SK-N-SH (cell line): Measurements from ENCODE around the gene WASF1. TPM values are rescaled to one million over a fixed set of nuclear protein-coding genes. Genes with fewer than 3 reads are reported as not detected.

Experiments
- CTCF ChIA-PET: fragments of 300-600, 350-600 bp; formaldehyde crosslinking; extraction: SDS; loops from one replicate; lab custom pipeline; 2021; lab: Yijun Ruan, JAX
- POLR2A ChIA-PET: fragments of 350-600 bp; sonication (Branson Sonifier 250); formaldehyde crosslinking; extraction: SDS; loops from one replicate; lab custom pipeline; 2020; ENCODE audit warnings: antibody characterized with exemption, inconsistent platforms; lab: Yijun Ruan, JAX
- DNase-seq: peaks from one replicate; pipeline ENCODE4 v3.0.0; 2012
- H2AFZ ChIP-seq: fragments of 200-600 bp; sonication (generic); 2 replicates; pipeline ENCODE4 v1.8.1; 2016; ENCODE audit warnings: antibody characterized with exemption, mild to moderate bottlenecking, low read depth
- H3F3A ChIP-seq: fragments of 200-600 bp; sonication (generic); replicated peaks from 2 replicates; pipeline ENCODE3; 2016; ENCODE audit warnings: antibody characterized with exemption, mild to moderate bottlenecking; ENCODE audit not compliant: insufficient read depth
- H3K27ac ChIP-seq, 2 experiments: fragments of 200-500 bp in 1 of 2; fragments of 200-600 bp in 1 of 2; sonication (Bioruptor generic) in 1 of 2; sonication (generic), shearing (Covaris generic) in 1 of 2; 2 replicates each; pipeline versions ENCODE4 v1.5.1 to v1.6.1; 2014 to 2016; ENCODE audit warnings: low read depth in 2 of 2, inconsistent platforms in 1 of 2, low read length in 1 of 2, mild to moderate bottlenecking in 1 of 2, mixed read lengths in 1 of 2
- H3K27me3 ChIP-seq: fragments of 200-600 bp; sonication (generic), shearing (Covaris generic); 2 replicates; pipeline ENCODE4 v1.6.1; 2016; ENCODE audit warnings: mixed run types; ENCODE audit not compliant: insufficient read depth
- H3K36me3 ChIP-seq, 2 experiments: fragments of 200-500 bp in 1 of 2; fragments of 200-600 bp in 1 of 2; sonication (Bioruptor generic) in 1 of 2; sonication (generic) in 1 of 2; replicated peaks in 1 of 2; 2 replicates each; pipeline versions ENCODE3 to v1.5.1; 2014 to 2016; ENCODE audit warnings: low read length in 1 of 2, mild to moderate bottlenecking in 1 of 2; ENCODE audit not compliant: insufficient read depth in 2 of 2, control insufficient read depth in 1 of 2
- H3K4me1 ChIP-seq, 2 experiments: fragments of 200-500 bp in 1 of 2; fragments of 200-600 bp in 1 of 2; sonication (Bioruptor generic) in 1 of 2; sonication (generic), shearing (Covaris generic) in 1 of 2; 2 replicates each; pipeline versions ENCODE4 v1.5.1 to v1.6.1; 2014 to 2016; ENCODE audit warnings: low read depth in 1 of 2, low read length in 1 of 2, mixed run types in 1 of 2; ENCODE audit not compliant: insufficient read depth in 2 of 2, control insufficient read depth in 1 of 2
- H3K4me2 ChIP-seq: fragments of 200-600 bp; sonication (generic), shearing (Covaris generic); 2 replicates; pipeline ENCODE4 v1.6.1; 2017; ENCODE audit warnings: mixed run types
- H3K4me3 ChIP-seq, 2 experiments: fragments of 200-500 bp in 1 of 2; fragments of 200-600 bp in 1 of 2; sonication (Bioruptor generic) in 1 of 2; sonication (generic), shearing (Covaris generic) in 1 of 2; 2 replicates each; pipeline versions ENCODE4 v1.5.1 to v1.8.1; 2014 to 2016; ENCODE audit warnings: low read depth in 2 of 2, inconsistent platforms in 1 of 2, low read length in 1 of 2, mild to moderate bottlenecking in 1 of 2, mixed read lengths in 1 of 2, moderate library complexity in 1 of 2
- H3K79me2 ChIP-seq: fragments of 200-600 bp; sonication (generic); 2 replicates; pipeline ENCODE4 v1.8.1; 2017; ENCODE audit warnings: mild to moderate bottlenecking; ENCODE audit not compliant: insufficient read depth
- H3K9ac ChIP-seq: fragments of 200-600 bp; sonication (generic); 2 replicates; pipeline ENCODE4 v1.6.1; 2017; ENCODE audit warnings: mixed run types
- H3K9me2 ChIP-seq: fragments of 200-600 bp; sonication (generic); 2 replicates; pipeline ENCODE4 v1.6.1; 2017; ENCODE audit warnings: mixed run types
- H3K9me3 ChIP-seq: fragments of 200-600 bp; sonication (generic); 2 replicates; pipeline ENCODE4 v1.6.1; 2017; ENCODE audit warnings: mixed run types, mild to moderate bottlenecking, moderate library complexity
- H4K20me1 ChIP-seq: fragments of 200-600 bp; sonication (generic); 2 replicates; pipeline ENCODE4 v1.6.1; 2017; ENCODE audit warnings: mild to moderate bottlenecking, mixed run types; ENCODE audit not compliant: insufficient read depth
- CHD2 ChIP-seq: fragments of 150-350 bp; IDR thresholded peaks from 2 replicates; pipeline ENCODE4 v1.6.1; 2018; ENCODE audit warnings: low read length; ENCODE audit not compliant: partially characterized antibody
- ELF1 ChIP-seq: IDR thresholded peaks from 2 replicates; pipeline ENCODE4 v1.4.0; 2012
- EP300 ChIP-seq, 2 experiments: IDR thresholded peaks; 2 replicates each; pipeline versions ENCODE4 v1.4.0 to v1.6.1; 2012; ENCODE audit warnings: borderline replicate concordance in 1 of 2, low read depth in 1 of 2, low read length in 1 of 2
- EZH2phosphoT487 ChIP-seq: fragments of 200-600 bp; sonication (generic); IDR thresholded peaks from 2 replicates; pipeline ENCODE4 v1.6.1; 2017; ENCODE audit warnings: low read depth, mixed run types, mild to moderate bottlenecking, antibody characterized with exemption, moderate library complexity, borderline replicate concordance
- FOXJ3 ChIP-seq: sonication (generic); formaldehyde crosslinking; IDR thresholded peaks from 2 replicates; pipeline ENCODE4 v1.5.1; 2020; ENCODE audit warnings: mild to moderate bottlenecking, missing genetic modification reagents
- FOXM1 ChIP-seq: IDR thresholded peaks from 2 replicates; pipeline ENCODE4 v1.4.0; 2012; ENCODE audit warnings: low read depth, mild to moderate bottlenecking
- GABPA ChIP-seq: IDR thresholded peaks from 2 replicates; pipeline ENCODE4 v1.4.0; 2012; ENCODE audit warnings: low read depth, mild to moderate bottlenecking
- GATA2 ChIP-seq: sonication (generic); formaldehyde crosslinking; IDR thresholded peaks from 2 replicates; pipeline ENCODE4 v1.5.0; 2020; ENCODE audit warnings: mild to moderate bottlenecking, missing genetic modification reagents
- JUND ChIP-seq: IDR thresholded peaks from 2 replicates; pipeline ENCODE4 v1.4.0; 2012
- MEF2A ChIP-seq: IDR thresholded peaks from 2 replicates; pipeline ENCODE4 v1.4.0; 2012; ENCODE audit warnings: low read depth, borderline replicate concordance
- MXI1 ChIP-seq: IDR thresholded peaks from 2 replicates; pipeline ENCODE4 v1.6.1; 2012; ENCODE audit warnings: mild to moderate bottlenecking, low read depth, low read length, improper control_type of control experiment
- NRF1 ChIP-seq: IDR thresholded peaks from 2 replicates; pipeline ENCODE4 v1.6.1; 2012; ENCODE audit warnings: low read depth, mild to moderate bottlenecking, low read length
- RCOR1 ChIP-seq: fragments of 150-350 bp; IDR thresholded peaks from 2 replicates; pipeline ENCODE4 v1.6.1; 2017; ENCODE audit warnings: antibody characterized with exemption, low read length
- SIN3A ChIP-seq: IDR thresholded peaks from 2 replicates; pipeline ENCODE4 v1.6.1; 2012; ENCODE audit warnings: low read depth, mild to moderate bottlenecking, low read length, moderate library complexity, borderline replicate concordance
- SMC3 ChIP-seq: IDR thresholded peaks from 2 replicates; pipeline ENCODE4 v1.6.1; 2012; ENCODE audit warnings: low read depth, low read length, improper control_type of control experiment
- TAF1 ChIP-seq: IDR thresholded peaks from 2 replicates; pipeline ENCODE4 v1.6.1; 2012; ENCODE audit warnings: low read depth, mild to moderate bottlenecking, low read length, moderate library complexity, borderline replicate concordance
- USF1 ChIP-seq: IDR thresholded peaks from 2 replicates; pipeline ENCODE4 v1.4.0; 2012; ENCODE audit warnings: low read depth, borderline replicate concordance
- USF2 ChIP-seq: fragments of 150-350 bp; IDR thresholded peaks from 2 replicates; pipeline ENCODE4 v1.6.1; 2017; ENCODE audit warnings: antibody characterized with exemption, low read length, low read depth, borderline replicate concordance
- WGBS: methylation state at CpG from one replicate; pipeline ENCODE4 v1.1.6; 2017; ENCODE audit warnings: low lambda C conversion rate; 5-methylcytosine and 5-hydroxymethylcytosine counted together
- polyA plus RNA-seq, 3 experiments: library from polyadenylated mRNA; depleted of rRNA; stranded (reverse); fragments of >200 nt; gene quantifications; 2 replicates each; pipeline ENCODE4 v1.2.3, GENCODE V29; 2012
- TF ChIP-seq, protein P1 (sequence below): IDR thresholded peaks from 2 replicates; pipeline ENCODE4; 2012

The WASF1 gene
- polyA plus RNA-seq, 1 of the 3 experiments (the other 2 are of a cell fraction), result 31.4 TPM

DNA sequence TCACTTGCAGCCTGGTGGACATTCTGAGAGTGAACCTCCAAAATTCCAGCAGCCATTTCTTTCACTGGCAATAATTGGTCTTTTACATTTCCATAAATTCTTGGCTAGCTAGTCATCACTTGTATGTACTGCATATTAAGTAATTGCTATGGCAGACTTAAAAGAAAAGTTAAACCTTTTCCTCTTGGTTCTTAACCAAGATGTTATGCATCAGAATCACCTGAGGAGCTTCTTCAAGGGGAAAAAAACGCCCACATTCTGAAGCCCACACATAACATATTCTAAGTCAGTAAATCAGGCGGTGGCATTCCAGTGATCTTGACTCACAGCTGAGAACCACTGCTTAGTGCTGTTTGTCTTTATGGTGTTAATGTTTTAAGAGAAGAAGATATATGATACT lies 37.8 kb upstream of the WASF1 start:
- no peaks in the 10 kb centered on the region for H3K27me3 ChIP-seq
- no peak overlapping the region for H2AFZ ChIP-seq
- H3K9ac ChIP-seq, result no peak overlapping the region
- H3K4me2 ChIP-seq, result no peak overlapping the region
- H3K79me2 ChIP-seq, result no peaks in the 10 kb centered on the region
- H4K20me1 ChIP-seq, result no peaks in the 10 kb centered on the region
- 88% methylated on average over 2 of the region's 2 CpGs for whole genome bisulfite sequencing
- ChIA-PET POLR2A (no interaction called here), CTCF (interaction anchor here (2.6 kb wide), 1 partner anchor 11 kb away, joined by 11 read pairs; no protein-coding TSS in a partner anchor)
- H3K27ac ChIP-seq, result 0 out of 4 replicates have a peak overlapping the region, but pooled peaks of 1 of the 2 experiments have one; percentile 22
- peaks cover 0 to 7% of the 10 kb centered on the region in 2 experiments; a peak in 1 of 4 replicates for H3K4me1 ChIP-seq
- H3K36me3 ChIP-seq, result peaks cover 71 to 79% of the 10 kb centered on the region in 2 experiments
- no peaks in the 10 kb centered on the region for H3K9me2 ChIP-seq
- TF ChIP-seq MXI1 (no peak), JUND (no peak), TAF1 (no peak)
- H3K9me3 ChIP-seq, result no peaks in the 10 kb centered on the region
- H3F3A ChIP-seq, result peaks cover 4% of the 10 kb centered on the region
- no peak for DNase-seq
- no peak overlapping the region for H3K4me3 ChIP-seq

DNA sequence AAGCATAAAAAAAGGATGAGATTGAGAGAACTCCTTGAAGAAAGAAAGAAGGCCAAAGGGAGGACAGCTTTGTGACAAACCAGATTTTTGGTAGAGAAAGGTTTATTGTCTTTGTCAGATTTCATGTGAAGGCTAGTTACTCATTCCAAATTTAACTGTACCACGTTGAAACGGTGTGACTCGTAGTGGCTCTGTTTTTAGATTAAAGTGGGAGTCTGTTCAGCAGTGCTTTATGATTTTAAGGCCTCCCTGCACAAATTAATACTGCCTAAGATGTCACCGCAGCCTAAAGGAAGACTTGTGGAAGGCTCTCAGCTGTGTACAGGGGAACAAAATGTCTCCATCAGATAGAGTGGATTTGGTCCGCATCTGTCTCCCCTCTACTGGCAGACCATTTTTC lies 36.7 kb upstream of the WASF1 start:
- Histone ChIP-seq H3K79me2 (no peaks in the 10 kb centered on the region), H3K9ac (no peak overlapping the region), H3K27me3 (no peaks in the 10 kb centered on the region), H3K9me3 (no peaks in the 10 kb centered on the region), H3K36me3 (peaks cover 68 to 88% of the 10 kb centered on the region in 2 experiments), H3K9me2 (no peaks in the 10 kb centered on the region), H2AFZ (no peak overlapping the region), H3K4me1 (peaks cover 0 to 7% of the 10 kb centered on the region in 2 experiments; a peak in 1 of 4 replicates), H3K27ac (no peak overlapping the region), H3K4me2 (no peak overlapping the region), H3K4me3 (no peak overlapping the region), H3F3A (peaks cover 4% of the 10 kb centered on the region), H4K20me1 (no peaks in the 10 kb centered on the region)
- DNase-seq, result no peak
- WGBS, result 91% methylated on average over 5 of the region's 5 CpGs
- CTCF ChIA-PET, result interaction anchor here (1.4 to 2.6 kb wide), 3 partner anchors 10 to 37 kb away, joined by 3 to 11 read pairs (median 4); no protein-coding TSS in a partner anchor
- TF ChIP-seq EP300 (IDR thresholded peaks at IDR 0.05; ENCODE audit: borderline replicate concordance in 1 of 2, low read depth in 1 of 2, low read length in 1 of 2), result no peak
- TF ChIP-seq SMC3, result no peak
- no peak for TF ChIP-seq USF2
- no peak for TF ChIP-seq MEF2A
- no peak for TF ChIP-seq NRF1
- TF ChIP-seq USF1, result no peak
- no peak for TF ChIP-seq ELF1
- no peak for TF ChIP-seq RCOR1
- no peak for TF ChIP-seq GATA2 (CRISPR knock-in tag)
- no peak for TF ChIP-seq FOXJ3
- no peak for TF ChIP-seq FOXM1
- TF ChIP-seq, protein P1, sequence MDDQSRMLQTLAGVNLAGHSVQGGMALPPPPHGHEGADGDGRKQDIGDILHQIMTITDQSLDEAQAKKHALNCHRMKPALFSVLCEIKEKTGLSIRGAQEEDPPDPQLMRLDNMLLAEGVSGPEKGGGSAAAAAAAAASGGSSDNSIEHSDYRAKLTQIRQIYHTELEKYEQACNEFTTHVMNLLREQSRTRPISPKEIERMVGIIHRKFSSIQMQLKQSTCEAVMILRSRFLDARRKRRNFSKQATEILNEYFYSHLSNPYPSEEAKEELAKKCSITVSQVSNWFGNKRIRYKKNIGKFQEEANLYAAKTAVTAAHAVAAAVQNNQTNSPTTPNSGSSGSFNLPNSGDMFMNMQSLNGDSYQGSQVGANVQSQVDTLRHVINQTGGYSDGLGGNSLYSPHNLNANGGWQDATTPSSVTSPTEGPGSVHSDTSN, result no peak
- no peak for TF ChIP-seq GABPA
- TF ChIP-seq JUND, result no peak
- TF ChIP-seq EZH2phosphoT487, result no peak
- no peak for TF ChIP-seq CHD2
- TF ChIP-seq SIN3A, result no peak
- no peak for TF ChIP-seq TAF1
- TF ChIP-seq, all 33 proteins: peak for 0
- POLR2A ChIA-PET, result no interaction called here
